Prostate gland (tissue), 2 donors: ENCODE results near the gene M1AP.

ENCODE experiments used
- CTCF ChIP-seq, 4 experiments: fragments of 200-600 bp in 2 of 4; fragments of 450-650 bp in 2 of 4; sonication (generic) in 2 of 4; IDR thresholded peaks; 1 replicate in 3 of 4; 2 replicates in 1 of 4; pipeline ENCODE4 v1.5.1; 2016 to 2019; ENCODE audit warnings: antibody characterized with exemption in 4 of 4, mild to moderate bottlenecking in 2 of 4, moderate library complexity in 2 of 4
- POLR2A ChIP-seq: fragments of 450-650 bp; IDR thresholded peaks from one replicate; pipeline ENCODE4 v1.6.1; 2016; ENCODE audit warnings: antibody characterized with exemption, mild to moderate bottlenecking

- TF ChIP-seq POLR2A (no peak), CTCF (IDR thresholded peaks at IDR 0.05) (no peak)
Measured at GRCh38 chr2:74530239-74531187, 117.6 kb downstream of the M1AP start.
